ENCODE results near the gene OTP.
A peak's percentile ranks its signal among the peaks of the same experiment; 100 is the strongest.

The OTP gene

GRCh38 chr5:77637998-77638762, at the start of gene OTP:
TSS of gene OTP (minus strand) at chr5:77638713. CDS start at chr5:77638549, 164 bp downstream.
- DNase-seq (ENCODE audit: low read depth in 1 of 2, low spot score in 1 of 2): no peak

- DNase-seq (ENCODE audit: low read depth in 1 of 2, low spot score in 1 of 2): no peak
Measured at GRCh38 chr5:77683171-77683732, 44.7 kb upstream of the OTP start.

GRCh38 chr5:77670526-77670925, 32.0 kb upstream of the OTP start:
- no peak for DNase-seq (ENCODE audit: low read depth in 1 of 2, low spot score in 1 of 2)

- no peak for DNase-seq (ENCODE audit: low read depth in 1 of 2, low spot score in 1 of 2)
Measured at GRCh38 chr5:77669677-77670076, 31.2 kb upstream of the OTP start.

- no peak for DNase-seq (ENCODE audit: low read depth in 1 of 2, low spot score in 1 of 2)
Measured at GRCh38 chr5:77663090-77663863, 24.8 kb upstream of the OTP start.

GRCh38 chr5:77662635-77663034, 24.1 kb upstream of the OTP start:
- no peak for DNase-seq (ENCODE audit: low read depth in 1 of 2, low spot score in 1 of 2)

GRCh38 chr5:77658662-77659061, 20.1 kb upstream of the OTP start:
- no peak for DNase-seq (ENCODE audit: low read depth in 1 of 2, low spot score in 1 of 2)

- DNase-seq (ENCODE audit: low read depth in 1 of 2, low spot score in 1 of 2): no peak
Measured at GRCh38 chr5:77651343-77651742, 12.8 kb upstream of the OTP start.

GRCh38 chr5:77650686-77651085, 12.2 kb upstream of the OTP start:
- DNase-seq (ENCODE audit: low read depth in 1 of 2, low spot score in 1 of 2): no peak

- no peak for DNase-seq (ENCODE audit: low read depth in 1 of 2, low spot score in 1 of 2)
Measured at GRCh38 chr5:77649776-77650175, 11.3 kb upstream of the OTP start.

GRCh38 chr5:77645995-77646639, 7.6 kb upstream of the OTP start:
- DNase-seq (ENCODE audit: low read depth in 1 of 2, low spot score in 1 of 2): no peak

- peak in 1 of 2 donors; percentile 40 for DNase-seq (ENCODE audit: low read depth in 1 of 2, low spot score in 1 of 2)
Measured at GRCh38 chr5:77645158-77645994, 6.9 kb upstream of the OTP start.

- no peak for DNase-seq (ENCODE audit: low read depth in 1 of 2, low spot score in 1 of 2)
Measured at GRCh38 chr5:77644371-77645157, 6.1 kb upstream of the OTP start.

- DNase-seq (ENCODE audit: low read depth in 1 of 2, low spot score in 1 of 2): no peak
Measured at GRCh38 chr5:77643654-77644370, 5.3 kb upstream of the OTP start.

- no peak for DNase-seq (ENCODE audit: low read depth in 1 of 2, low spot score in 1 of 2)
Measured at GRCh38 chr5:77642738-77643653, 4.5 kb upstream of the OTP start.

- DNase-seq (ENCODE audit: low read depth in 1 of 2, low spot score in 1 of 2): no peak
Measured at GRCh38 chr5:77641963-77642737, 3.6 kb upstream of the OTP start.

GRCh38 chr5:77641397-77641943, 3.0 kb upstream of the OTP start:
- no peak for DNase-seq (ENCODE audit: low read depth in 1 of 2, low spot score in 1 of 2)
